Left hindlimb (tissue), 1 donor: ENCODE results near the gene LYPD5.
"Not testable (repeated sequence)": the region's sequence is repeated elsewhere in the genome, so short reads cannot be mapped to it uniquely, and the experiment has no call there.

Source experiments
- DNase-seq: peaks from one replicate; pipeline ENCODE4 v3.0.0-alpha.2; 2018

The LYPD5 gene

DNA sequence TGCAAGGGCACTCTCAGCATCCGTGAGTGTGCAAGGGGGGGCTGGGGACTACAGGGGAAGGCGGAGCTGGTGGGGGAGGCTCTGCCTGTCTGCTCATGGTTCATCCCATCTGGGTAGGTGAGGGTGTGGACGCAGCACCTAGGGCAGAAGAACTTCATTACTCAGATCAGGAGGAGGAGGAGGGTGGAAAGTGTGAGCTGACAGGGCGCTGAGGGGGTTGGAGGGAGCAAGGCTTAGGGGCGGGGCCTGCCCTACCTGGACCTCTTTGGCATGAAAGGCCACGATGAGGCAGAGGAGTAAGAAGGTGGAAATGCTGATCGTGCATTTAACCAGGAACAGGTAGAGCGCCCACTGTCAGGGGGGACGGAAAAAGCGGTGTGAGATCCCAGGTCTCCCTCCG is 26.0 kb downstream of the LYPD5 start:
- DNase-seq: no peak

DNA sequence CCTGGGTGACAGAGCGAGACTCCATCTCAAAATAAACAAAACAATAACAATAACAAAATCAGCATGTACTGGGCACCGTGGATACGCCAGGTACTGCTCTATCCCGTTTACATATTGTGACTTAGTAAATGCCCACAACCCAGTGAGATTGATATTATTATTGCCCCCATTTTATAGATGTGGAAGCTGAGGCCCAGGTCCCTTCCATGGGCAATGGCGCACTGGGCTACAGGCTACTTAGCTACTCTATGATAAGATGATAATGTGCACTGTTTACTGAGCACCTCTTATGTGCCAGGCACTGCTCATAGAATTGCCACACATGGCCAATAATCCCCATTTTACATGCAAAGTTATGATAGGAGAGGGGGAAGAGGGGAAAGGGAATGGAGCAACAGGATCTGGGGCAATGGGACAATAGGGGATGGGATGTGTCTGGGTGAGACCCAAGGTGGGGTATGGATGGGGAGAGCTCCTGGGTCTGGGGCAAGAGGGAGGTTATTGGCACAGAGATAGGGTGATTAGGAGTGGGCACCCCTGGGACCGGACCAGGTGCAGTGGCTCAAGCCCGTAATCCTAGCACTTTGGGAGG is 26.9 kb downstream of the LYPD5 start:
- no peak for DNase-seq

DNA sequence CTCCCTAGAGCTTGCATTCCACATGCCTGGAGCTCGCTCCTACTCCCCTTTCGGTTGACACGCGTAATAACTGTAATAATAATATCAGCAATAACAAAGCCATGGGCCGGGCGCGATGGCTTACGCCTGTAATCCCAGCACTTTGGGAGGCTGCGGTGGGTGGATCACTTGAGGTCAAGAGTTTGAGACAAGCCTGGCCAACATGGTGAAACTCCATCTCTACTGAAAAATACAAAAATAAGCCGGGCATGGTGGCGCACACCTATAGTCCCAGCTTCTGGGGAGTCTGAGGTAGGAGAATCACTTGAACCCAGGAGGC is 27.3 kb downstream of the LYPD5 start:
- not testable (repeated sequence) for DNase-seq

DNA sequence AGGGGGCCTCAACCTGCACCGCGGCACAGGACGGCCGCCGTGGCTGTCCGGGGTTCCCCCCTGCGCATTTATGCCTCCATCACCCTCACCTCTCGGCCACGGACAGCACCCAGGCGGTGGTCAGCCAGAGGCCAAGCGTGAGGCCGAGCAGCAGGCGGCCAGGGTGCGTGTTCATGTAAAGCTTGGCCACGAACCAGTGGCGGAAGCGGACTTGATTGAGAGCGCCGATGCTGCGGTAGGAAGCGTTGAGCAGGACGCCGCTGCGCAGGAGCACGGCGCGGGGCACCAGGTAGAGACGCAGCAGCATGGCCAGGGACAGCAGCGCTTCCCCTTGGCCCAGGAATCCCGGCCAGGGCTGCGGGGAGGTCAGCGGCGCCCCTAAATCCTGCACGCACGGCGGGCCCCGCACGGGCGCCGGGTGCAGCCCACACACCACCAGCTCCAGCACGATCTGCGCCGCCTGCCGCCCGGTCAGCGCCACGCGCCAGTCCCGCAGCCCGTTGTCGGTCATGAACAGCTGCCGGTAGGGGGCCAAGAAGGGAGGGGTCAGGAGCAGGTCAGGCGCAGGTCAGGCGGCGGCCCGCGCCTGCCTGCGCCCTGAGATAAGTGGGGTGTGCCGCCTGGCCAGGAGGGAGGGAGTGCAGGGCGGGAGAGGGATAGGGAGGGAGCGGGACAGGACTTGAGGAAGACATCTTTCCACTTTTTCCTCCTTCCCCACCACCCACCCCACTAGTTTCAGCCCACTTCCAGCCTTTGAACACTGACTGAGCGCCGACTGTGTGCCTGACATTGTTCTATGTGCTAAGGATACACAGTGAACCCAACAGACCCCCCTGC is 27.9 kb downstream of the LYPD5 start:
- DNase-seq: peak; percentile 79

DNA sequence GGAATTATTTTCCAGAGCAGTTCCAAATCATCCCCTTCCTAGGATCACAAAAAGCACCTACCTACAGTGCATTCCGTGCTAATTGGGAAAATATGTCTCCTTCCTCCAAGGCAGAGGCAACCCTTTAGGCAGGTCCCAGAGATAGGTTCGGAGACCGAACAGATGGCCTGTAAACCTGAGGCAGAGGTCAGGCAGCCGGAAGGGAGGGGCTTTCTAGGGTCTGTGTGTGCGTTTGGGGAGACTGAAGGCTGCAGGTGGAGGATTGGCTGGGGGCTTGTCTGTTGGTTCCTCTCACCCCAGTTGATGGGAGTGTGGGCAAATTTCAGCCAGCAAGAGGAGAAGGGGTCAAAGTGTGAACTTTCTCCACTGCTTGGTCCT is 28.5 kb downstream of the LYPD5 start:
- DNase-seq: no peak

DNA sequence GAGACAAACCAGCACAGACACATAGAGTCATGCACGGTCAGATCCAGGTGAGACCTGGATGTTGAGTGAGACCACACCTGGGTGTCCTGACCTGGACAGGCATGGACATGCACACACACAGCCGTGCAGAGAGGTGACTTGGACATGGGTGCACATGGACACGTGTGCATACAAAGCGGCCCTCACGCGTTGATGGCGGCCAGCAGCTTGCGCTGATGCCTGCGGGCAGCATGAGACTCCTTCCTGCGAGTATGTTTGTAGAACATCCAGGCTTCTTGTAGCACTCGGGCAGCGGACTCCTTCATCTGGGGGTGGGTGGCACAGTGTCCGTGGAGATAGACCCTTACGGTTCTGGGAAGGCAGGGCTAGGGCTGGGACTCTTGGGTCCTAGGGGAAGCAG is 33.0 kb downstream of the LYPD5 start:
- no peak for DNase-seq

DNA sequence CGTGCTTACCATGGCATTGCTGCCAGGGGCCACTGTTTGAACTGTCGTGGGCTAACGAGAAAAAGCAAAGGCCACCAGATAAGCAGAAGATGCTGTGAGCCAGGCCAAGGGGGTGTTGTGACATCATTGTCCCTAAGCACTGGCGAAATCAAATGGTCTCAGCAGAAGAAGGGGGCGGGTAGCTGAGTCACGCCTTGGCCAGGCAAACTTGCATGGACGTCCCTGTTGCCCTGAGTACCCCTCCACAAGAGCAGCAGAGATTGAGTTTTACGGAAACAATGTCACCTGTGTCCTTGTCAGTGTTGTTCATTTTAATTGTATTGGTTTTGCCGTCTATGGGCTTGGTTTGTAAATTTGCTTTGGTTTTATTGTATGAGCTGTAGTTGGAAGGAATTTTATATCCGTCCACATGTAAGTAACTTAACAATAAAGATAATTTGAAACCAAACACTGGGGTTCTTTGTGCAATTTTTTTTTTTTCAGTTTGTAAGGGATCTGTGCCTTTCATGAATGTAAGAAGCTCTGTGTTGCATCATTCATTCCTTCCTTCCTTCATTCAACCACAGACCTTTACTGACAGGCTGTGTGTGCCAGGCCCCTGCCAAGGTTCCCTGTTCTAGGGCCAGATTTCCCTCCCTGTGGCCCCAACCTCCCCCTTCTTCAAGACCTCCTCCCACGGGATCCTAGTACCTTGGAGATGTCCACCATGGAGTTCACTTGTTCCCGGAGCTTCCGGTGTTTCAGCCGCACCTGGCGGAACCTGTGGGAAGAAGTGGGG is 33.8 kb downstream of the LYPD5 start:
- no peak for DNase-seq

DNA sequence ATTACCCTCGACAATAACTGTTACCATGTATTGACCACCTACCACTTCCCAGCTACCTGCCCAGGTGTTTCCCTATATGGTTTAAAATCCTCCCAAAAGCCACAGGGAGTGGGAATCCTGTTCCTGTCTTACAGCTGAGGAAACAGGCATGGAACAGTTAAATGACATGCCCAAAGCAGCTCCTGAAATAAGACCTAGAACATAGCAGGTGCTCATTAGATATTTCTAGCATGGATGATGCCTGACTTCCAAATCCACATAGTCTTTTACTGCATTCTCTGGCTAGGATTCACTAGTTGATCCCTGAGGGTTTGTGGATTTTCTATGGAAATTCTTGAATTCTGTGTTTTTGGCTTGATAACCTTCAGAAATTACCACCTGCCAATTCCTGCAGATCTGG is 34.4 kb downstream of the LYPD5 start:
- no peak for DNase-seq

DNA sequence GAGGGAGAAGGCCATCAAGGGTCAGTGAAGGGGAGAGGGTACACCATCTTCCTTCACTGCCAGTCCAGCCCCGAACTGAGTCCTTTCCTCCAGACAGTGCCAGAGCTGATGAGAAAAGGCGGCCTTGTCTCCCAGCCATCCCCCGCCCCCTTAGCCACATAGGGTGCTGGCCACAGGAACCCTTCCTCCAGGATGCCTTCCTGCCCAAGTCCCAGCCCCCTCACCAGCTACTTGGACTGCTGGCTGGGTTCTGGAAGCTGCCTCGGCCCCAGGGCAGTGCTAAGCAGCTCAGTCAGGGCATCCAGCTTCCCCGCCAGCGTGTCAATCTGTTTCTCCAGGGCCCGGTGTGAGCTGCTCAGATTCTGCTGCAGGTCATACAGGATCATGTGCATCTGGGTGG is 34.9 kb downstream of the LYPD5 start:
- no peak for DNase-seq

DNA sequence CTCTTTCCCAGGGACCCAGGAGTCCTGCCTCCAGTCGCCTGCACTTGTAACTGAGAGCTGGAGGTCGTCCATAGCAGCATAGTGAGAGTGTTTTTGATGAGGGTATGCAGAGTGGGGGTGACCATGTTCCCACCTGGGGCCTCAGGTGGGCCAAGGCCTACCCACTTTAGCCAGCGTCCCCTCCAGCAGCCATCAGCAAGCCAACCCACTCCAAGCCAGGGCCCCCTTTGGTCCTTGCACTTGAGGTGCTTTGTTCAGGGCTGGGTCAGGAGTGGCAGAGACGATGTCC is 35.5 kb downstream of the LYPD5 start:
- DNase-seq: no peak

DNA sequence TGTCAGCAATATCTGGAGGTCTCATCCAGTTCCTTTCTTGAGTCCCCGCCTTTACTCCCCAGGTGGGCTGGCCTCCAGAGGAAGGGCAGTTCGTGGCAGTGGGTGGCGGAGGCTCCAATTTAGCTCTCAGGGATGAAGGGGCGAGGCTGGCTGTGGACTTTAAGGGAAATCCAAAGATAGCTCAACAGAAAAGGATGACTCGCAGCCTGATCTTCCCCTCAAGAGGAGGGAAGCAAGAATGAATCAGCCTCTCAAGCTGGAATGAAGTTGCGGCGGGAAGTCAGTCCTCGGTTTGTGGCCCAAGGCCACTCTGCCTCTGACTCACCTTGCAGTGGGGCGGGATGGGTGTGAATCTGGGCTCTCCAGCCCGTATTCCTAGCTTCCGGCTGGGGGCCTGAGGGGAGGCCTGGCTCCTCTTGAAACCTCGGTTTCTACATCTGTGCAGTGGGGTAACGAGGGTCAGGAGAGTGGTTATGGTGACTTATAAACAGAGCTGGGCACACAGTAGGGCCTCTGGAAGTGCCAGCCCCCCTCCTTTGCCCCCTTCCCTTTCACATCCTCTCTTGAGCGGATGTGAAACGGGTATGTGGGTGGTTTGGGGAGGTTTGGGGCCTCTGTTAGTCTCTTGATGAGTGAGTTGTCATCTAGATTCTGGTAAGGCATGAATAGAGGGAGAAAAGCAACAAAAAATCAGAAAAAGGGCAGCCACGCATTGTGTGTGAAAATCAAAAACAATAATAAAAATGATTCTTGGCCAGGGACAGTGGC is 37.0 kb downstream of the LYPD5 start:
- DNase-seq: peak; percentile 71

DNA sequence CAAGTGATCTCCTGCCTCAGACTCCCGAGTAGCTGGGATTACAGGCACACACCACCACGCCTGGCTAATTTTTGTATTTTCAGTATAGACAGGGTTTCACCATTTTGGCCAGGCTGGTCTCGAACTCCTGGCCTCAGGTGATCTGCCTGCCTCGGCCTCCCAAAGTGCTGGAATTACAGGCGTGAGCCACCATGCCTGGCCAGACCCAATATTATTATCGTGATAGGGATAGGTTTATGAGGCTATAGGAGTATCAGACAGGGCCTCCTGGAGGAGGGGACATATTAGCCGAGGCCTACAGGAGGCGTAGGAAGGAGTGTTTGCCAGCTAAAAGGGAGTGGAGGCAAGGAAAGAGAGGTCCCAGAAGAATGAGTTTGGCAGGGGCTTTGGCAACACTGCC is 37.6 kb downstream of the LYPD5 start:
- DNase-seq: not testable (repeated sequence)

DNA sequence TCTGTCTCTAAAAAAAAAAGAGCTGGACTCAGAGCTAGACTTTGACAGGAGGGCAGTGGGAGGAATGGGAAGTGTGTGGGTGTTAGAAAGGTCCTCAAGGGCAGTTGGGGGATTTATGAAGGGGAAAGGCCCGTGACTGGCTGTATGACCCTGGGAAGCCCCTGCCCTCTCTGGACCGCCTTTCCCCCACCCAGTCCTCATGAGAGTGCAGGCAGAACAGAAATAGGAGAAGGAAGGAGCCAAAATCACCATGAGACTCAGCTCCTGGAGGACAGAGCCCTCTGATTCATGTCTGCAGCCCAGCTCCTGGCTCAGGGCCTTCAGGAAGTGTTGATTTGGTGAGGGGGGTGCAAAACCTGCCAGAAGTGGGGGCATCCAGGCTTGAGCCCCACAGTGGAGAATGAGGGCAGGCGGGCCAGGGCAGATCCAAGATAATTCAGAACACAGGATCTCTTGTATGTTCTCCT is 38.7 kb downstream of the LYPD5 start:
- DNase-seq: no peak

DNA sequence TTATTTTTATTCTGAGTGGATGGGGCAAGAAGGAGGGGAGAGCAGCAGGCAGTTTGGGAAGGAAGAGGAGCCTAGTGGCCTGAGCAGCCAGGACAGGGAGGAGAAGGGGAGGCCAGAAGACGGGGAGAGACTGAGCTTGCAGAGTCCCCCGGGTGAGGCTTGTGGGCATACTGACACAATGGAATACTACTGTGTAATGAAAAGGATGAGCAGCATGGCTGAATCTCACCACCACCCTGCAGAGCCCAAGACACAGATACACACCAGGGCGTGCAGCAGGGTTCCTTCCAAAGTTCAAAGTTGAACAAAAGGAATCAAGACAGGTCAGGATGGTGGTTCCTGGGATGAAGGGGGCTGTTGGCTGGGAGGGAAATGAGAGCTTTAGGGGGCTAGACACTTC is 39.4 kb downstream of the LYPD5 start:
- DNase-seq: no peak

DNA sequence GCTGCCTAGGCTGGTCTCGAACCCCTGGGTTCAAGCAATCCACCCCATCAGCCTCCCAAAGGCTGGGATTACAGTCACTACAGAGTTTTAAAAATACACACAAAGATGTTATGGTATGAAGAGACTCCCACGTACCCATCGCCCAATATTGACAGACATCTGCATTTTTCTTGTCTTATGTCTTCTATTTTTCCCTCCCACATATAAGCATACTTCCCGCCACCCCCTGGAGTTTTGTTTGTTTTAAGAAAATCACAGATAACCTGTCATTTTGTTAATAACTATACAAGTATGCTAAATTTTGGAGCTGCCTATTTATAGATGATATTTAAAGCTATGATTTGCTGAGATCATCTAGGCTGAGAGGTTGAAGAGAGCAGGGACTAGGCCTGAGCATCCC is 41.3 kb downstream of the LYPD5 start:
- no peak for DNase-seq

DNA sequence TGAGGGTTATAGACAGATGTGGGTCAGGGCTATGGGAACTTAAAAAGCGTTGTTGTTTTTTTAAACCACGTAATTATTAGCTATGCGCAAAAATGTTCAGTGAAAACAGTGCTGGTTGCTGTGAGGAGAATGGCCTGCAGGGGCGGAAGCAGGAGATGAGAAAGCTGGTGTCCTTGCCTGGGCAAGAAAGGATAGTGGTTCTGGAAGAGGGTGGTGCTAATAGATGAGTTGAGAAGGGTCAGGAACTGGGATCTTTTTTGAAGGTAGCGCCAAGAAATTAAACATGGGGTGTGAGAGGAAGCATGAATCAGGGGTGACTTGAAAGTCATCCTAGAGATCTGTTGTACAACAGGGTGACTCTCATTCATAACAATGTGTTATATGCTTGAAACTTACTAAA is 42.7 kb downstream of the LYPD5 start:
- no peak for DNase-seq

DNA sequence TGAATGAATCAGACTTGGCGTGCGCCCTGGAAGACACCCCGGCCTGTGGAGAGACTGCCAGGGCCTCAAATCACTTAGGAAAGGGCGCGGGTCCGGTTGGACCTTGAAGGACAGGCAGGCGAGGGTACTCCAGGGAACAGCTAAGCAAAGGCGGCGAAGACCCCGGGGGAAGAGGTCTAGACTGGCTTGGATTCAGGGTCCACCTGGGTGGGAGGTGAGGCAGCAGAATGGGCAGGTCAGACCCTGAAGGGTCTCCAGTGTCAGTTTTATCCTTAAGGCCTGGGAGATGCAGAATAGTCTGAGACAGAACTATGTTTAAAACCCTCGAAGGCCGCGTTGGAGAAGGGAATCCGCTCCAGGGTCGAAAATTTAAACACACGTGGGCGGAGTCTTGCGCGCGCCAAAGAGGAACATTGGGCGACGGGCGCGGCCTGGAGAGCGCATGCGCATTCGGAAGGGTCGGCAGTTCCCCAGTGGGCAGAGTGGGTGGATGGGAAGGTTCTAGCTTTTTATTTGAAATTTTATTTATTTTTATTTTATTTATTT is 46.9 kb downstream of the LYPD5 start:
- DNase-seq: peak; percentile 87

DNA sequence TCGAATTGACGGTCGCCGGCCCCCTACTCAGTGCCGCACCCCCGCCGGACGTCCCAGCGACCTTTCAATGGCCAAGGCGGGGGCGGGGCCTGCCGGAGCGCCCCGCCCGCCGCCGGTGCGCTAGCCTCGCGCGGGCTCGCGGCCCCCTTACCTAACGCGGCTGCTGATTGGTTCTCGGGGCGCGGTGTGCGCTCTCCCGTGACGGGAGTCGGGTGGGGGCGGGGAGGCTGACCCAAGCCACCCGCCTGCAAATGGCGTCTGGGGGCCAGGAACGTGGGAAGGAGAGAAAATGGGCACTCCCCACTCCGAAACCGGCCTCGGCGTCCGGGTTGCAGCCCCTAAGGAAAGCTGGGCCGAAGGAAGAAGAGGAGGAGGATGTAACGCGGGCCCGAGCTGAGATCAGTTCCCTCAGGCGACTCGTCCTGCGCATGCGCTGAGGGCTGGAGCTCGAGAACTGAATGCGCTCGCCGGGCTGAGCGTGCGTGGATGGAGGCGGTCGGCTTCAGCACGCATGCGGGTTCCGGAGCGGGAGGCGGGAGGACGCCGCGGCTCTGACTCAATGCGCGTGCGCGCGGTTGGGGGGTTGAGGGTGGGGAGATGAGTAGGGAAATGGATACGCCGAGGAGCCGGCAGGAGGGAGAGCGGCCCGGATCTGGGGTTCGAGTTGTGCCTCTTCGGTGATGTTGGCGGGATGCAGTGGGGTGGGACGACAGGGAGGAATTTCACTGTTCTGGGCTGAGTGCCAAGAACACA is 47.6 kb downstream of the LYPD5 start, which contains the start of gene SMG9:
Gene SMG9, minus strand, starts transcription at position 460 of the 753 bp plus-strand sequence. CDS start 4,221 bp downstream, outside the sequence.
- peak; percentile 99 for DNase-seq

DNA sequence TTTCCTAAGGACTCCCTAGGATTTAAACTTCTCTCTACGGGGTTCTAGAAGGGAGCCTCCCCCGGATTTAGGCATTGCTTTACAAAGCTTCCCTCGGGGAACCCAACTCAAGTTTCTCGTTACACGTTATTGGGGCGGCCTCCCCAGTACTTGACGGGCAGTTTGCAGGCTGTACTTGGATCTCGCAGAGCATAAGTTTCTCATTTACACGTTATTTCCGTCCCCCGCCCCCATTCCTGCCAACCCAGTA is 48.1 kb downstream of the LYPD5 start:
- no peak for DNase-seq

DNA sequence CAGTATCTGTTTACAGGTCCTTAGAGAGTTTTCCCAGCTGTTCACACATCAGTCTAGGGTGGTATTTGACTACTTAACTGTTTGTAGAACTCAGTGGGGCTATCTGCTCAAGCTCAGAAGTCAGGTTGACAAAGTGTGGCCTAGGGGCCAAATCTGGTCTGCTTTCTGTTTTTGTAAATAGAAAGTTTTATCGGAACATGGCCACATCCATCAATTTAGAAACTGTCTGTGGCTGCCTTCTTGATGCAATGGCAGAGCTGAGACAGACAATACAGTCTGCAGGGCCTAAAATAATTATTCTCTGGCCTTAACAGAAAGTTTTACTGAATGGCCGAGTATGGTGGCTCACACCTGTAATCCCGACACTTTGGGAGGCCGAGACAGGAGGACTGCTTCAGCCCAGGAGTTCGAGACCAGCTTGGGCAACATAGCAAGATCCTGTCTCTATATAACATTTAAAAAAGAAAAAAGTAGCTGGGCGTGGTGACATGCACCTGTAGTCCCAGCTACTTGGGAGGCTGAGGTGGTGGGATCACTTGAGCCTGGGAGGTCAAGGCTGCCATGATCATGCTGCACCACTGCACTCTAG is 49.9 kb downstream of the LYPD5 start:
- DNase-seq: no peak

DNA sequence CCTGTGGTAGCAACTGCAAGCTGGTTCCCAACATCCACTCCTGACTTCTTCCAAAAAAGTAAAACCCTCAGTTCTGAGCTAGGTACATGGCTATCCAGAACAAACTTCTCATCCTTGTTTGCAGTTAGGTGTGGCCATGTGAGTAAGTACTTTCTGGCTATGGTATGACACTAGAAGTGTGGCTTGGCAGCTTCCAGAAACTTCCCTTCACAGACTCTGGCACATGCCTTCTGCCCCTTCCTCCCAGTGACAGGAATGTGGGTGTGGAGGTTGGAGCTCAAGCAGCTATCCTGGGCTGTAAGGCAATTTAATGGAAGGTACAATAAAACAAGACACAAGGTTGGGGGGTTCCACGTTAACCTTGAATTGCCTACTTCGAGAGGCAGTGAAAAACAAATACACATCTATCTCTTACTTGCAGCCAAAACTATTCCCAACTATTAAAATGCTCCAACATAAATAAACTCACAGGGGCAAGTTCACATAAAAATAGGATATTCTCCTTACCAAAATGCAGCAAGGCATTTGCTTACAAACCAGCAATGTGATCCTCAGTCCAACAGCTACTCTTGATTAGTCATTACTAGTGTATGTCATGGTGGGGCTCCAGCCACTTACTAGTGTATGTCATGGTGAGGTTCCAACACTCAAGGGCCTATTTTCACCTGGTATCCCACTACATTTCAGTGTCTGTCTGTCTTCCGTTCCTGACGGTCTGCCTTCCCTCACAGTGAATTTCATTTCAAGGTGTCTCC is 50.6 kb downstream of the LYPD5 start:
- DNase-seq: no peak
